ENCODE measurements around the gene KCNH2.

The KCNH2 gene

DNA sequence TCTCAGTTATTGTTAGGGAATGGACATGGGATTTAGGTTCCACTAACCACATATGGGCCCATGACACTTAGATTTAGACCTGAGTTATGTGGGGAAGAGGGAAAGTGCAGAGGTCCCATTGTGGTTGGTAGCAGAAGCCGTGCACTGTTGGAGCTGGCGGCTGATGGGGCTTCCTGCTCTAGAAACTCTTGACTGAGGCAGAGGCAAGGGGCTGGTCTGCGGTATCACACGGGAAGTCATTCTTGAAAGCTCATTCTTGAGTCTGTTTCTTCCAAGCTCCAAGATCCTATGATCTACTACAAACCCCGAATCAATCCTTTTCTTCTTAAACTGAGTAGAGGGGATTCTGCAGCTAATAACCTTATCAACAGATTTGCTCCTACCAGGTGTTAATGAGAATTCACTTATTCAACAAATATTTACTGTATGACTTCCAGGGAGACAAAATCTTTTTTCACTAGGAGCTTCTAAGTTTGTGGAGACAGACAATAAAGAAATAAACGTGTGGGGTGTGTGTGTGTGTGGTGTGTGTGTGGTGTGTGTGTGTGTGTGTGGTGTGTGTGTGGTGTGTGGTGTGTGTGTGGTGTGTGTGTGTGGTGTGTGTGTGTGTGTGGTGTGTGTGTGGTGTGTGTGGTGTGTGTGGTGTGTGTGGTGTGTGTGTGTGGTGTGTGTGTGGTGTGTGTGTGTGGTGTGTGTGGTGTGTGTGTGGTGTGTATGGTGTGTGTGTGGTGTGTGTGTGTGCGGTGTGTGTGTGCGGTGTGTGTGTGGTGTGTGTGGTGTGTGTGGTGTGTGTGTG, 68.7 kb downstream of the KCNH2 start:
- no peak for DNase-seq (ENCODE audit: low spot score)
- FAIRE-seq: no peak

DNA sequence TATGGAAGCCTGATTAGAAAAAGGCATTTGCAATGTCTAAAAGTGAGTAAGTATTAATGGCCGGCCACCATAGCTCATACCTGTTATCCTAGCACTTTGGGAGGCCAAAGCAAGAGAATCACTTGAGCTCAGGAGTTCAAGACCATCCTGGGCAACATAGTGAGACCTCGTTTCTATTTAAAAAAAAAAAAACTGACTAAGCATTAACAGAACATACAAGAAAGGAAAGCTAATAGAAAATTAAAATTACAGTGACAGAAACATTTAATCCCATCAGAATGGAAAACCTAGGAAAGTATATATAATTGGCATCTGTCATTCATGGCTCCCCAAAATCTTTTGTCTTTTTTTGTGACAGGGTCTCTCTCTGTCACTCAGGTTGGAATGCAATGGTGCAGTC, 69.9 kb downstream of the KCNH2 start:
- no peak for FAIRE-seq
- no peak for DNase-seq (ENCODE audit: low spot score)

DNA sequence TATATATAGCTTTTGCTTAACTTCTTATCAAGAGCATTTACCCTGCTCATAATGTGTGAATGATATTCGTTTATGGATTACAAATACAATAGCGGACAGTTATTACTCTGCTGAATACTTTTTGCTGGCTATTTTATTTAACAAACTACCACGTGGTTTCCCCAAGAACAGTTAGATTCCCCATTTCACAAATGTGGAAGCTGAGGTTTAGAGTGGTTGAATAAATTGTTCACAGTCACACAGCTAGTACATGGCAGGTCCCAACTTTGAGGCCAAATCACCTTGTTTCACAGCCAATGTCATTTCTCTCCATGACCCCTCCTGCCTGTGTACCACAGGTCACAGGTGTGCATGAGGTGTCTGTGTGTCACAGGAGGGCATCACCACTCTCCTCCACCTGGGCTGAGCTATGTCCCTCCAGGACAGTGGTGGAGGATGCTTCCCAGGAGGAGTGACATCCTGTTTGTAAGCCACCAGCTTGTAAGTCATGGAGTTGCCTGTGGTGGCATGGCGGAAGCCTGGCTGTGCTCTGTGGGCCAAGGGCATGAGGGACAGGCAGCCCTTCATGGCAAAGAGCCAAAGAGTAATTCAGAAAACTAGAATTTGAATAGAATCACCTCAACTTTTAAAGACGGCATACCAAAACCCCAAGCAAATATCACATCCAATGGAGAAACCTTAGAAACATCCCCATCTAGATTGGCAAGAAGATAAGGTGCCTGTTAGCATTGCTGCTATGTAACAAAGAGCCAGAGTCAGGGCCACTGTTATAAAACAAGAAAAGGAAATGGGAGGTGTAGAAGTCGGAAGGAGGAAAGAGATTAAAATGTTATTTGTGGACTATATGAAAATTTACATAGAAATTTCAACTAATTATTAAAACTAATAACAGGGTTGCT, 73.9 kb downstream of the KCNH2 start:
- no peak for DNase-seq (ENCODE audit: low spot score)

GRCh38 chr7:150903606-150904005, 74.5 kb downstream of the KCNH2 start:
- DNase-seq (ENCODE audit: low spot score) (peak; percentile 57), FAIRE-seq (no peak)

More for the DNA sequence above, 73.9 kb downstream of the KCNH2 start:
- FAIRE-seq: no peak

DNA sequence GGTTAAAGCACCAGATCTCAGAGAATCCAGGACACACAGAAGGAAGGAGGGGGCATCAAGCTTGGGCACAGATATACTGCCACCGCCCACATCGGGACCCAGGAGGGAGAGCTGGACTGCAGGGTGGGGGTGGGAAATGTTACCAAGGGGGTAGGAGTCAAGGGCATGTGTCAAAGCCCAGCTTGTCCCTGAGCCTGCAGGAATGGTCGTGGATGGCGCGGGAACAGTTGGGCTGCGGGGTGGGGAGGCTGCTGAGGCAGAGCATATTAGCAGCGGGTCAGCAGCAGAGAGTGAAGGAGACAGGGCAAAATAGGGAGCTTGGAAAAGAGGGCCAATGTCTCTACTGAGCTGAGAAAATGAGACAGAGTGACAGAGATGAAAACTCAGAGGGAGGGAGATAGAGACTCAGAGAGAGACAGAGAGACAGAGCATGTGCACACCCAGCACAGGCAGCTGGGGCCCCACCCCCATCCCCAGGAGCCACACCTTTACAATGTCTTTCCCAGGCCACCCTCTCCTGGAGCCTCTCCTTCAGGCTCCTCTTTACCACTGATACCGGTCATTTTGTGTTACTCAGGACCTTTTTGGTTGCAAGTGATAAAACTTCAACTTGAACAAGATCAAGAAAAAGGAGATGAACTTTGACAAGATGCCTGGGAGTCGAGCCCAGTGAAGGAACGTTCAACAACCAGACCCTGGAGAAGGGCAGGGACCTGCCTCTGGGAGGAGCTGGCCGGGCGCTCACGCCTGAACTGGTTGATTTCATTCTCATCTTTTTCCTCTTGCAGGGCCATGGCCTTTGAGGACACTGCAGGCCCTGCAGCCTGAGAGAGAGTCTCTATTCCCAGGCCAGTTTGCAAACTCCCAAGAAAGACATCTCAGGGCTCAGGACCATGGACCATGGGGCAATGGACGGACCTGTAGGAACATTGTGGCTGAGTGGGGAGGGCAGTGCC, 75.8 kb downstream of the KCNH2 start:
- no peak for FAIRE-seq
- no peak for DNase-seq (ENCODE audit: low spot score)

- DNase-seq (ENCODE audit: low spot score): no peak
- FAIRE-seq: no peak
These were observed 76.7 kb downstream of the KCNH2 start for GRCh38 chr7:150901160-150902035.

GRCh38 chr7:150900675-150901074, 77.4 kb downstream of the KCNH2 start:
- FAIRE-seq (no peak), DNase-seq (ENCODE audit: low spot score) (no peak)

DNA sequence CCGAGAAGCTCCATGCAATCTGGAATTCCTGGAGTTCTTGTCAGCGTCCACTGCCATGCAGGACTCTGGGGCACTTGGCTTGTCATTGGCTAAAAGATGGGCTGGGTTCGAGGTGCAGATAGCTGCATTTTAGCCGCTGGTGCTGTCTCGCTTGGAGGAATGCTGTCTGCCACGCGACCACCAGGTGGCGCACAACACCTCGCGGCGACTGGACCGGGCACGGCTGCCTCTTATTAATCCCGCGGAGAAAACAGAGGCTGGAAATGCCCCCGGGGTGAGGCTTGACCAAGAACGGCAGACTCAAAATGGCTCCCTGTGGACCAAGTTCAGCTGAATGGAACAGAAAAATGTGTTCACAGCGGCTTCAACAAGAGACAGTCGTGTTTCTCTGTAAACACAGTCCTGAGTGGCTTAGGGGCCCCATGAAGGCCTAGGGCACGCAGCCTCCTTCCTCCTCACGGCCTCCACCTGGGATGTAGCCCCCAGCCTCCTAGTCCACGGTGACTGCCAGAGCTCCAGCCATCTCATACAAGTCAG, 79.6 kb downstream of the KCNH2 start:
- FAIRE-seq: no peak
- DNase-seq (ENCODE audit: low spot score): peak; percentile 28

GRCh38 chr7:150897502-150898474, 80.3 kb downstream of the KCNH2 start:
- DNase-seq (ENCODE audit: low spot score) (no peak), FAIRE-seq (no peak)

GRCh38 chr7:150896562-150897209, 81.4 kb downstream of the KCNH2 start:
- FAIRE-seq: no peak
- no peak for DNase-seq (ENCODE audit: low spot score)

- no peak for DNase-seq (ENCODE audit: low spot score)
- FAIRE-seq: no peak
These were observed 82.3 kb downstream of the KCNH2 start for GRCh38 chr7:150895809-150896208.
